ENCODE data around the gene LRCH1.

Gene LRCH1

DNA sequence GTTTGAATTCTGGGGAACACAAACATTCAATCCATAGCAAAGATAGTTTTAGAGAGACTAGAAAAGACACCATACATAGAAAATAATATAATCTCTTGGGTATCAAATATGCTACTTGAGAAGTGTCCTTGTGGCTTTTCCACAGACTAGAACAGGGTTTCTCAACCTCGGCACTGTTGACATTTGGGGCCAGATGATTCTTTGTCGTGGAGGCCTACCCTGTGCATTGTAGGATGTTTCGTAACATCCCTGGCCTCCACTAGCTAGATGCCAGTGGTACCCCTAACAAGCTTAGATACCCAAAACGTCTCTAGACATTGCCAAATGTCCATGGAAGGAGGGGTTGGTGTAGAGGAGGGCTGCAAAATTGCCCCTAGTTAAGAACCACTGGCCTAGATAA lies 246.2 kb downstream of the LRCH1 start:
- Mint-ChIP-seq H3K9me3 (no peaks in the 10 kb centered on the region), H3K4me1 (ENCODE audit: low read depth) (peaks cover 35% of the 10 kb centered on the region), H3K27ac (no peak overlapping the region), H3K4me3 (no peak overlapping the region), H3K36me3 (ENCODE audit: low read depth) (peaks cover 19% of the 10 kb centered on the region), H3K27me3 (no peaks in the 10 kb centered on the region)

GRCh38 chr13:46801858-46802257 lies 248.9 kb downstream of the LRCH1 start:
- Mint-ChIP-seq H3K27ac (no peak overlapping the region), H3K36me3 (ENCODE audit: low read depth) (no peaks in the 10 kb centered on the region), H3K9me3 (no peaks in the 10 kb centered on the region), H3K27me3 (no peaks in the 10 kb centered on the region), H3K4me1 (ENCODE audit: low read depth) (peaks cover 11% of the 10 kb centered on the region), H3K4me3 (no peak overlapping the region)

Measured in stimulated activated naive CD8-positive, alpha-beta T cell treated with anti-CD3 and anti-CD28 coated beads, Interleukin-15, Interleukin-2, amounts not matched to agents 100 ng/mL and 50 ng/mL, for 24 hours (primary cell).